HG03039 (cell line): Measurements from ENCODE around the gene TMEM131L.

Source experiments
- ATAC-seq: cut with Tn5 transposase; IDR thresholded peaks from one replicate; pipeline ENCODE4 v1.9.1; 2021; ENCODE audit warnings: mild to moderate bottlenecking, moderate library complexity; ENCODE audit not compliant: unreplicated experiment

TMEM131L gene

GRCh38 chr4:153570228-153570973 is 104.2 kb downstream of the TMEM131L start:
- ATAC-seq, result peak; percentile 55

- ATAC-seq, result no peak
Observed at GRCh38 chr4:153571006-153571545, 104.9 kb downstream of the TMEM131L start.

- no peak for ATAC-seq
Observed at GRCh38 chr4:153572609-153573008, 106.4 kb downstream of the TMEM131L start.

- ATAC-seq, result no peak
Observed at GRCh38 chr4:153573221-153573620, 107.1 kb downstream of the TMEM131L start.

DNA sequence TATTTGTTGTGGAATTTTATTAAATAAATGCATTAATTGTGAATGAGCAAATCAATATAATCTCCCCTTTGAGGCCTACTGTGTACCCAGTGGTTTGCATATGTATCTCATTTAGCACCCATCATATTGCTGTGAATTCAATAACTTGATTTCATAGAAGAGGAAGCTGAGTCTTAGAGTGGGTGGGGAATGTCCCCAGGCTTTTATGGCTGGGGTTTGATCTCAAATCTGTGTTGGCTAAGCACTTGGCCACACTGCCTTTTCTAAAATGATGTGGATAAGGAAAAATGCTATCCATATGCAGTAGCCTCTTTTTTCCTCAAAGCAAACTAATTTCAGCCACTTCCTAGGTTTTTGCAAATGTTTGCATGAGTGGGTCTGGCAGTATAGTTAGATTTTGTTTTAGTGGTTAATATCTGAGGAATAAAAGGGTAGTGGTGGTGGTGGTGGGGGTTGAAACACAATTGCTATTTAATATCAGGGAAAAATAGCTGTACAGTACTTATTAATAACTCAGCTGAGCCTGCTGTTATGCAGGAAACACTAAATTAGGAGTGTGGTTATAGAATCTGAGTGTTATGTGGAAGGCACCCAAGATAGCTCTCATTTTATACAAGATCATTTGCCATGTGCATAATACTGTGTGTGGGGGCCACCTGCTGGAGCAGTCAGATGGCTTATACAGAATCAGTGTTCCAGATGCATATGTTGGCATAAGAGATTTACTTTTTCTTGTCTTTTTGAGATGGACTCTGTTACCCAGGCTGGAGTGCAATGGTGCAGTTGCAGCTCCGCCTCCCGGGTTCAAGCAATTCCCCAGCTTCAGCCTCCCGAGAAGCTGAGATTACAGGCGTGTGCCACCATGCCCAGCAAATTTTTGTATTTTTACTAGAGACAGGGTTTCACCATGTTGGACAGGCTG is 108.0 kb downstream of the TMEM131L start:
- ATAC-seq, result no peak

- ATAC-seq, result no peak
Observed at GRCh38 chr4:153576443-153576774, 110.2 kb downstream of the TMEM131L start.

DNA sequence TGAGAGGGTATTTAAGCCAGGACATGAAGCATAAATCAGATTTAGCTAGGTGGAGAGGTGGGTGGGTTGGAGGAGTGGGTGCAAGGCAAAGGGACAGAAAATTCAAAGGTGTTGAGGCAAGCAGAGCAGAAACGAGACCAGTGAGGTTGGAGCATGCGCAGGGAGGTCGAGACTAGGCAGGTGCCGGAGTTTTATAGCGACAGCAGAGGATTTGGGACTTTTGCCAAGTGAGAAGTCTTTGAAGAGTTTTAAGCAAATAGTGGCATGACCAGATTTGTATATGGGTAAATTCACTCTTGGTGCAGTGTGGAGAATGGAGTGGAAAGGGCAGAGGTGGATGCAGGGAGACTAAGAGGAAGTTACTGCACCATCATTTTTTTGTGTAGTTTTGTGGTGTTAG is 110.9 kb downstream of the TMEM131L start:
- no peak for ATAC-seq

- ATAC-seq, result no peak
Observed at GRCh38 chr4:153579410-153579809, 113.2 kb downstream of the TMEM131L start.

DNA sequence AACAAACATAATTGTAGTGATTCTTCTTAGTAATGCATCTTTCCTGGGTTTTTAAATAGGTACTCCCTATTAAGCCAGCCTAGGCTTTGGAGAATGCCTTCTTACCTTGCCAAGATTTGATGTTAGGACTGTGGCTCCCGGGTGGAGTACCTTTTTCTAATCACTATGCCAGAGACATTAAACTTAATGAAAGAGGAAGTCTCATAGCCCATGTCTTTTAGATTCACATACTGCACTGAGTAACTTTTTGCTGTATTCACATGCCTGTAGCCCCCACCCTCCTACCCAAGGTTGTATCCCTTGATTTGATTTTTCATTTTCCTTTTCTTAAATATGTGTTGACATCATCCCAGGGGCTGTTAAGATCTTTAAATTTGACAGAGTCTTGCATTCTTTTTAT is 113.7 kb downstream of the TMEM131L start:
- ATAC-seq, result no peak

GRCh38 chr4:153582954-153583702 is 117.0 kb downstream of the TMEM131L start:
- no peak for ATAC-seq

DNA sequence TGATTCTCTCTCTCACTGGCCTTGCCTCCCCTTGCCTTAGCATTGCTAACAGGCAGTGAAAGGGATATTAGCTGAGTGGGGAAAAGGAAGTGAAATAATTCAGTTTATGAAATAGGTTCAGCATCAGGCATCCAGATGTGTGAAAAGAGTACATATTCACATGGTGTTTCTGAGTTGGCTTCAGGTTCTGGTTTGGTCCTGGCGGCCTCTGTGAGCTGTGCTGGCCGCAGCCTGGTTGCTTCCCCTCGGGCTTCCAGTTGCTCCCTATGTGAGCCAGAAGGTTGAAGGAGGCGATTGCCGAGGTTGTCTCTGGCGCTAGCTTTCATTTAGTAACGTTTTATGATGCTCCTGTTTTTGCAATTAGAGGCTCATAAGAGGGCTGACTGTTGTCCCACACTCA is 118.9 kb downstream of the TMEM131L start:
- ATAC-seq, result no peak

DNA sequence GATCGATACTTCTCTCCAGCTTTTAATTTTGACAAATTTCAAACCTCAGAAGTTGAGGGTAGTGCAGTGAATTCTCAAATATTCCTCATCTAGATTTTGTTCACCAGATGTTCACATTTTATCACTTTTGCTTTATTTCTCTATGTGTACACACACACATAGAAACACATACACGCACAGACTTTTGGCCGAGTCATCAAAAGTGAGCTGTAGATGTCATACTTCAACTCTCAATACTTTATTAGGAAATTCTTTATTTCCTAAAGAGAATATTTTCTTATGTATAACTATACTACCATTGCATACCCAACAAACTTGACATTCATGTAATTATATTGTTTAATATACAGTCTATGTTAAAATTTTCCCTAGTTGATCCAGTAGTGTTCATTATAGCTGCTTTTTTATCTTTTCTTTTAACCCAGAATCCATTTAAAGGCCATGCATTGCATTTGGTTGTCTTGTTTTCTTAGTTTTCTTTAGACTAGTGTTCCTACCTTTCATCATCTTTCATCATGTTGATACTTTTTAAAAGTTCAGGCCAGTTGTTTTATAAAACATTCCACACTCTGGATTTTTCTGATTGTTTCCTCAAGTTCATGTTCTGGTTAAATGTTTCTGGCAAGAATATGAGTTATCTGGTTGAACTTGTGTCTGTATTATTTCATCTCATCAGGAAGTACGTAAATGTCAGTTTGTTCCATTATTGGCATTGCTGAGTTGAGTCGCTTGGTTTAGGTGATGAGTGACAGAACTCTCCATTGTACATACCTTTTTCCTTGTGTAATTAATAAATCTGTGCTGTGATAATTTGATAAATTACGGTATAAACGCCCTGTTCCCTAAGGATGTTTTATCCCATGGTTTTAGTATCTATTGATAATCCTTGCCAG is 123.8 kb downstream of the TMEM131L start:
- ATAC-seq, result no peak

DNA sequence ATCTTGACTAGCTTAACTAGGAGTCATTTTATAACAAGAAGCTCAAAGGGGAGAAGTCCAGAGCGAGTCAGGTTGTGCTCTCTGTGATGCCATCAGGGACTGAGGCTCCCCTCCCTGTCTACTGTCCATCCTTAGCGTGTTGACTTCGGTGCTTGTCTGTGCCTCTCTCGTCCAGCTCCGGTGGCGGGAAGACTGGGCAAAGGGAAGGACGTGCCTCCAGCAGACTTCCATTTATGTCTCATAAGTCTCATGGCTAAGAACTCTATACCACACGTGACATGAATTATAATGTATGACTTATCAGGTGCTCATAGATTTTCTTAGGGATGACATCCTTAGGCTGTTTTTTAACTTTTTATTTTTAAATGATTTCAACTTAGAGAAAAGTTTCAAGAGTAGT is 125.3 kb downstream of the TMEM131L start:
- ATAC-seq, result no peak

- ATAC-seq, result no peak
Observed at GRCh38 chr4:153592064-153592463, 125.9 kb downstream of the TMEM131L start.

GRCh38 chr4:153593161-153593560 is 127.0 kb downstream of the TMEM131L start:
- ATAC-seq, result no peak

- ATAC-seq, result no peak
Observed at GRCh38 chr4:153594210-153594609, 128.1 kb downstream of the TMEM131L start.

- no peak for ATAC-seq
Observed at GRCh38 chr4:153595894-153596601, 129.9 kb downstream of the TMEM131L start.

DNA sequence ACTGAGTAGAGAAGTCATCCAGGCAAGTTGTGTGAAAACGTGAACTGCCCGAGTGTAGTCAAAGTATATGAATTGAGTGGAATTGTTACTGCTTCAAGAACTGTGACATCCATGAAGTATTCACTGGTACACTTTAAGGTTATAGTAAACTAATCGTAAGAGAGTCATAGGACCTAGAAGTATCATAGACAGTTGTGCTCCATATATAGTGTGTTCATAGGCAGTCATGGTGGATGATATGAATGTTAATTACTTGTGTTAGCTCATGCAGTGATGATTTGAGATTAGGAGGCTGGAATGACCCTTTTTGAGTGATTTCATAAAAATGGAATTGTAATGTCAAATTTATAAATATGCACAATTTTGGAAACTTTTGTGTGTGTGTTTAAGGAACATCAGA is 136.6 kb downstream of the TMEM131L start:
- ATAC-seq, result no peak

DNA sequence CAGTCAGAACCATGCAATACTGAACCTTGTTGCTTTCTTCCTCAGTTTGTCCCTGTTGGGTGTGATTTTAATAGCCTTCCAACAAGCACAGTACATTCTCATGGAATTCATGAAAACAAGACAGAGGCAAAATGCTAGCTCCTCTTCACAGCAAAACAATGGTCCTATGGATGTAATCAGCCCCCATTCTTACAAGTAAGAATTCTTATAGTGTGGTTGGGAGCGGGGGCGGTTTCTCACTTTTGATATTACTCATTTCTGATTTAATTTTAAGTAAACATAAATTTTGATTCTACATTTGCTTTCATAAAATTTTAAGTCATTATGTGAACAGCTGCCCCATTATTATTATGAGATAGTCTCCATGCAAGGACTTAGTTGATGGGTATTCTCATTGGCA is 137.1 kb downstream of the TMEM131L start:
- ATAC-seq, result no peak

DNA sequence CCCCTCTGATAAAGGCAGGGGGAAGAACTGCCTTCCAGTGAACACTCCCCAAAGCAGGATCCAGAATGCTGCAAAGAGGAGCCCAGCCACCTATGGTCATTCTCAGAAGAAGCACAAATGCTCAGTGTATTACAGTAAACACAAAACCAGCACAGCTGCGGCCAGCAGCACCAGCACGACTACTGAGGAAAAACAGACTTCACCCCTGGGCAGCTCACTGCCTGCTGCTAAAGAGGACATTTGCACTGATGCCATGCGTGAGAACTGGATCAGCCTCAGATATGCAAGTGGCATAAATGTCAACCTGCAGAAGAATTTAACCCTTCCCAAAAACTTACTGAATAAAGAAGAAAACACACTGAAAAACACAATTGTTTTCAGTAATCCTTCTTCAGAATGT is 137.7 kb downstream of the TMEM131L start:
- no peak for ATAC-seq
